NCI-H526 (cell line): ENCODE measurements around the gene TMEM94.
"Not testable (repeated sequence)": the region's sequence is repeated elsewhere in the genome, so short reads cannot be mapped to it uniquely, and the experiment has no call there.

Experiments
- DNase-seq, 2 experiments: peaks; one replicate each; lab custom pipeline; 2025; lab: John Stamatoyannopoulos, UW

Gene TMEM94

GRCh38 chr17:75476752-75477489 is 20.5 kb downstream of the TMEM94 start:
- no peak for DNase-seq

DNA sequence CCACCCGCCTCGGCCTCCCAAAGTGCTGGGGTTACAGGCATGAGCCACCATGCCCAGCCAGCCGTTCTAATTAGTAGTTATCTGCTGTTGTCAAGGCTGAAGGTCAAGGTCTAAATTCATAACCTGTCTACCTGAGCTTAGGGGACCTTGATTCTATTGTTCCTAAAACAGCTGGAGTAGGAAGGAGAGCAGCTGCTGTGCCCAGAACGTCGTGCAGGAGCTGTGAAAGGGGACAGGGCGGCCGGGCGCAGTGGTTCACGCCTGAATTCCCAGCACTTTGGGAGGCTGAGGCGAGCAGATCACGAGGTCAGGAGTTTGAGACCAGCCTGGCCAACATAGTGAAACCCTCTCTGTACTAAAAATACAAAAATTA is 21.0 kb downstream of the TMEM94 start:
- not testable (repeated sequence) for DNase-seq

DNA sequence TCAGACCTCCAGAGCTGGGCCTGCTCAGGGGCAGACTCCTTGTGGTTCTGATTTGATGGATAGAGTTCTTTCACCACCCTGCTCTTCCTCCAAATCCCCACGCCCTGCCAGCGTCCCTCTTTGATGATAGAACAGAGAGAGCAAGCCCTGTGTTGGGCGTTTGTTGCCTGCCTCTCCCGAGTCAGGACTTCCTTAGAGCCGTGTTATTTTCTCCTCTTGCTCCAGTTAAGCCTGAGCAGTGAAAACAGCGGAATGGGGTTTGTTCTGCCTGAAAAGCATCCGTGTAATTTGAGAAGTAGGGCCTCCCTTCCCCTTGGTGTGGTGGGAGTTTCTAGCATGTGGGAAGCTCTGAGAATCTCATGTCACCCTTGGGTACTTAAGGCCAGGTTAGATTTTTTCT is 22.1 kb downstream of the TMEM94 start:
- DNase-seq, result no peak

GRCh38 chr17:75480281-75480680 is 23.8 kb downstream of the TMEM94 start:
- no peak for DNase-seq

DNA sequence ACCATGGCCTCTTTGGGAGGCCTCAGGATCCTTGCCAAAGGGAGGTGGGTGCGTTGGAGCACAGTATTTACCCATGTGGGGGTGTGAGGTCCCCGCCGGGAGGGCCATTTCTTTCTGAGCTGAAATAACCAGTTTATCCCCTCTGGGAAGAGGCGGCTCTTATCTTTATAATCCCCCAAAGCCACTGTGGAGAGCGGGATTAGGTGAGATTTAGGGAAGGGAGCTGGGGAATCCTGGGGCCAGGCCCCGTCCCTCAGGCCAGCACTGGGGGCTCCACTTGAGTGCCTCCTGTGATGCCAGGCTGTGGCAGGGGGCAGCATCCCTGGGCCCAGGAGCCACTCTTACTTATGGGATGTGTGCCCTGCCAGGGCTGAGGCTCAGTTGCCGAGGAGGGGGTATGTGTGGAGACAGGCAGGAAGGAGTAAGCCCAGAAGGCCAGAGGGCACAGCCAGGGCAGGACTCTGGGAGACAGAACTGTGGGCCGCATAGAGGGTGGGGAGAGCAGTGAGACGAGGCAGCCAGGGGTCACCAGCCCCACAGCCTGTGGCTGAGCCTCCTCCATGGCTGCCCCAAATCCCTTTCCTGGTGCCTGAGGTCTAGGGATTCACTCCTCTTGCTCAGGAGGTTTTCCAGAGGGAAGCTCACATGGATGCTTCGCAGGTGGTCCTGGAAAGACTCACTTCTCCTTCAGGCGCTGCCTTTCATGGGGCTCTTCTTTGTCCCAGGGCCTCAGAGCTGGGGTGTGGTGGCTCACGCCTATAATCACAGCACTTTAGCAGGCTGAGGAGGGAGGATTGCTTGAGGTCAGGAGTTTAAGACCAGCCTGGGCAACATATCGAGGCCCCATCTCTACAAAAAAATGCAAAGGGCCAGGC is 25.0 kb downstream of the TMEM94 start:
- no peak for DNase-seq

GRCh38 chr17:75482098-75482942 is 25.9 kb downstream of the TMEM94 start:
- DNase-seq, result no peak

DNA sequence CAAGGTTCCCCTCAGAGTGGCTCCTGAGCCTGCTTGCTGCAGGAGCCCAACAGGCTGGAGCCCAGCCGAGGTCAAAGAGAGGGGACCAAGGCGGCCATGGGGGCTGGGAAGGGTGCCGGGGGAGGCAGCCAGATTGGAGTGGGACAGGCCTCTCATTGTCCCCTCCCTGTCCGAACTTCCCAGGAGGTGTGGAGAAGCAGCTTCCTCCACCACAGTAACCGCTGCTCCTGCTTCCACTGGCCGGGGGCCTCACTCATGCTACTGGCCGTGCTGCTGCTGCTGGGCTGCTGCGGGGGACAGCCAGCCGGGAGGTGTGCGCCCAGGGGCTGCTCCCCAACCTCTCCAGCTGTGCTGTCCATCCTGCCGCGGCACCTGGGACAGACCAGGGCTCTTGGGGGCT is 29.3 kb downstream of the TMEM94 start:
- DNase-seq, result no peak

- DNase-seq, result no peak
Observed at GRCh38 chr17:75486151-75486550, 29.7 kb downstream of the TMEM94 start.

DNA sequence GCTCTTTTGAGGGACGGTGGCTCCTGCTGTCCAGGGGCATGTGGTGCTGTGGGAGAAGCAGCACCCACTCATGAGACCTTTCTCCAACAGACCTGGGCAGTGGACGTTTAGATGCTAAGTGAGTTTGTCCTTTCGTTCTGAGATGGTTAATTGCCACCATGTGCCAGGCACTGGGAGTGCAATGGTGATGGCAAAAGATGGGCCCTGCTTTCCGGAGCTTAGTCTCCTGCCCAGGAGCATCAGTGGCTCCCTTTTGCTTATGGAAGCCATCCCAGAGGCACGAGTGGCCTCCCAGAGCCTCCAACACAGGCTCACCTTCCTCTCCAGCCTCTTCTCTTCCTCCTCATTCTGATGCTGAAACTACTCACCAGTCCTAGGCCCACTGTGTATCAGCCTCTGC is 30.5 kb downstream of the TMEM94 start:
- no peak for DNase-seq

GRCh38 chr17:75487351-75488070 is 31.1 kb downstream of the TMEM94 start:
- DNase-seq, result no peak

GRCh38 chr17:75488693-75489510 is 32.5 kb downstream of the TMEM94 start:
- DNase-seq, result no peak

DNA sequence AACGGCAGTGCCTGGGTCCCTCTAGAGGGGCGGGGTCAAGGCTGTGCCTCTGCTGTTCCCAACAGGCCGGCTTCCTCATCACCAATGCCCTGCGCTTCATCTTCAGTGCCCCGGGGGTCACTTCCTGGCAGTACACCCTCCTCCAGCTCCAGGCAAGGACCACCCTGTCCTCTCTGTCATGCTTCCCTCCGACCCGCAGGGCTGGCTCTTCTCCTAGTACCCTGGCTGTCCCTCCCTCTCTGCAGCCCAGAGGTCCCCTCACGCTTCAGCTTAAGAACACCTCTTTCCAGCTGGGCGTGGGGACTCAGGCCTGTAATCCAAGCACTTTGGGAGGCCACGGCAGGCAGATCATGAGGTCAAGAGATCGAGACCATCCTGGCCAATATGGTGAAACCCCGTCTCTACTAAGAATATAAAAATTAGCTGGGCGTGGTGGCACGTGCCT is 33.1 kb downstream of the TMEM94 start:
- no peak for DNase-seq

DNA sequence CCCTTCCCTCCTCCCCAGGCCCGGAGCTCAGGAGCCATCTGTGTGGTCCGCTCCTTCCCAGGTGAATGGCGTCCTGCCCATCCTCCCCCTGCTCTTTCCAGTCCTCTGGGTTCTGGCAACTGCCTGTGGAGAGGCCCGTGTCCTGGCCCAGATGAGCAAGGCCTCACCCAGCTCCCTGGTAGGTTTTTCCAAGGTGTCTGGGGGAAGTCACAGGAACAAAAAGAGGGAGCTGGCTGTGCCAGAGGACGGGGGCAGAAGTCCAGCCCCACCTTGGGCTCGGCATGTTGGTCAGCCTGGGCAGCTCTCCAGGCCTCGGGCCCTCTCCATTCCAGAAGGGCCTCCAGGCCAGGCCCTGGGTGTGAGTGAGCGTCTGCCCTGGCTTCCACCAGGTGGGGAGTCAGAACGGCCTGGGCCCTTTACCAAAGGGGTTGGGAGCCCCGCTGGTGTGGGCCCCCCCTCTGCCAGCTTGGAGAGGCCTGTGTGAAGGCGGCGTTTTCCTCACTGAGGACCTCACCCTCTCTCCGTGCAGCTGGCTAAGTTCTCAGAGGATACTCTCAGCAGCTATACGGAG is 33.8 kb downstream of the TMEM94 start:
- no peak for DNase-seq

- DNase-seq, result no peak
Observed at GRCh38 chr17:75490953-75491649, 34.7 kb downstream of the TMEM94 start.

DNA sequence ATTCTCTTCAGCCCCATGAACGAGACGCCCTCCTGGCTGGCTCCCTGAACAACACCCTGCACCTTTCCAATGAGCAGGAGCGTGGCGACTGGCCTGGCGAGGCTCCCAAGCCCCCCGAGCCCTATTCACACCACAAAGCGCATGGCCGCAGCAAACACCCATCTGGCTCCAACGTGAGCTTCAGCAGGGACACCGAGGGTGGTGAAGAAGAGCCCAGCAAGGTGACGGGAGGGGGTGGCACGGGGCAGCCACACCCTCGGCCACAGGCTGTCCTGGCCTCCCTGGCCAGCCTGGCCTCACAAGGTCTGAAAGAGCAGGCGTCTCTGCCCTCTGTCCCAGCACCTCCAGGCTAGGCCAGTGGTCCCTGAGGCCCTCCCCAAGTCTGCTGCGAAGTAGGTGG is 35.2 kb downstream of the TMEM94 start:
- DNase-seq, result no peak

GRCh38 chr17:75492555-75493168 is 36.2 kb downstream of the TMEM94 start:
- no peak for DNase-seq

GRCh38 chr17:75493476-75494129 is 37.2 kb downstream of the TMEM94 start:
- DNase-seq, result no peak

- no peak for DNase-seq
Observed at GRCh38 chr17:75494326-75494877, 38.0 kb downstream of the TMEM94 start.

GRCh38 chr17:75496005-75496404 is 39.6 kb downstream of the TMEM94 start:
- no peak for DNase-seq
